Natural killer cell treated with Interleukin-12 subunit alpha and Interleukin-12 subunit beta and Interleukin-15 and Interleukin-18, amount 100 ng/mL, for 72 hours (primary cell): ENCODE results near the gene GPR4. TPM values are rescaled to one million over a fixed set of nuclear protein-coding genes. Genes with fewer than 3 reads are reported as not detected.

ENCODE experiments used
- ATAC-seq, 2 donors: fragments of 150-1000 bp; cut with Tn5 transposase in 1 of 2; sonication (Bioruptor Pico), chemical (Tn5 transposase) in 1 of 2; 2 replicates each; pipeline ENCODE4 v1.10.0; 2021
- DNase-seq: peaks from one replicate; pipeline ENCODE4 v3.0.0; 2022; ENCODE audit warnings: low spot score
- H3K27ac Mint-ChIP-seq, 2 donors: 1 replicate in 1 of 2; 2 replicates in 1 of 2; pipeline ENCODE4 v1.8.0; 2022; ENCODE audit warnings: mixed read lengths in 2 of 2, mild to moderate bottlenecking in 1 of 2, moderate library complexity in 1 of 2
- H3K27me3 Mint-ChIP-seq, 2 donors: 1 replicate in 1 of 2; 2 replicates in 1 of 2; pipeline ENCODE4 v1.8.0; 2022; ENCODE audit warnings: mixed read lengths in 2 of 2
- H3K36me3 Mint-ChIP-seq: one replicate; pipeline ENCODE4 v1.8.0; 2022; ENCODE audit warnings: mixed read lengths
- H3K4me1 Mint-ChIP-seq, 2 donors: 1 replicate in 1 of 2; 2 replicates in 1 of 2; pipeline ENCODE4 v1.8.0; 2022; ENCODE audit warnings: low read depth in 2 of 2, mixed read lengths in 2 of 2, mild to moderate bottlenecking in 1 of 2
- H3K4me3 Mint-ChIP-seq: one replicate; pipeline ENCODE4 v1.8.0; 2022; ENCODE audit warnings: mixed read lengths
- H3K9me3 Mint-ChIP-seq: 2 replicates; pipeline ENCODE4 v1.8.0; 2022; ENCODE audit warnings: mixed read lengths
- total RNA-seq, 2 donors: library from RNA; stranded (reverse); gene quantifications; one replicate each; pipeline ENCODE4 v1.2.3, GENCODE V29; 2022

The GPR4 gene
- total RNA-seq, 2 donors from 2014 or later = 0.24 TPM; not detected in 1

- peak; percentile 74 for DNase-seq
- peaks cover 19 to 25% of the 10 kb centered on the region in 2 donors for H3K4me1 Mint-ChIP-seq
- ATAC-seq = peak; percentile 94 to 96
- no peaks in the 10 kb centered on the region for H3K27me3 Mint-ChIP-seq
- H3K36me3 Mint-ChIP-seq = peaks cover 25% of the 10 kb centered on the region
- peak overlapping the region; percentile 87 for H3K4me3 Mint-ChIP-seq
- H3K9me3 Mint-ChIP-seq = no peaks in the 10 kb centered on the region
- H3K27ac Mint-ChIP-seq = peak overlapping the region; percentile 98
These were observed 12.1 kb upstream of the GPR4 start for GRCh38 chr19:45613926-45614725.

- H3K4me3 Mint-ChIP-seq = no peak overlapping the region
- peaks cover 4 to 22% of the 10 kb centered on the region in 2 donors for H3K4me1 Mint-ChIP-seq
- no peak for ATAC-seq
- no peaks in the 10 kb centered on the region for H3K9me3 Mint-ChIP-seq
- no peaks in the 10 kb centered on the region for H3K27me3 Mint-ChIP-seq
- no peak for DNase-seq
- peaks cover 15% of the 10 kb centered on the region for H3K36me3 Mint-ChIP-seq
- H3K27ac Mint-ChIP-seq = peak overlapping the region in 1 of 2 donors; percentile 18
These were observed 6.9 kb upstream of the GPR4 start for GRCh38 chr19:45608948-45609347.

DNA sequence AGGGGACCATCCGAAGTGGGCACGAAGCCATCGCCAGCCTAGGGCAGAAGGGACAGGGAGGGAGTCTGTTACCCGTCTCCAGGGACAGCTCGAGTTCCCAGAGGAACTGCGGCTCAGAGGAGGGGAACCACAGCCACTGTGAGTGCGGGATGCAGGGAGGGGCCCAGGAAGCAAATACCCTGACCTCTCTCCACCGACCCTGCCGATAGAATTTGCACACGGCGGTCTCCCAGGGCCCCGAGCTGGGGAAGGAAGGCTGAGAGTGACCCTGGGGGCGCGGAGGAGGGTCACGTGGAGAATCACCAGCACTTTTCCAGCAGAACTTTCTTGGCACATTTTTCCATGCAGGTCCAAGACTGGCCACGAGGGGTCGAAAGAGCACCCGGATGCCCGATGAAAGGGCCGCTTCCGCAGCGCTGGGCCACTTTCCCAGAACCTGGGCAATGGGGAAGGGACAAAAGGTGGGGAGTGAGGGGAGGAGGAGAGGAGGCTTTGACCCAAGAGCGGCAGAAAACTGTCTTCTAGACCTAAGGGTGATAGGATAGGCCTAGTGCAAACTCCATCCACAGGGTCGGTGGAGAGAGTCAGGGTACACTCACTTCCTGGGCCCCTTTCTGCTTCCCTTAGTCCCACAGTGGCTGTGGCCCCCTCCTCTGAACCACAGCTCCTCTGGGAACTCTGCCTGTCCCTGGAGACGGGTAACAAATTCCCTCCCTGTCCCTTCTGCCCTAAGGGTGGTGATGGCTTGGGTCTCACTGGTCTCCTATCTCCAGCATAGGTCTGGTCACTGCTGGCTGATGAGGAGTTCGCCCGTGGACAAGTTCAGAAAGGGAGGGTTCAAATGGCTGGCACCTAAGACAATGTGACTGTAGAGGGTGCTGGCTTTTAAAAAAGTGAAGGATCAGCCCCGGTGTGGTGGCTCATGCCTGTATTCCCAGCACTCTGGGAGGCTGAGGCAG lies 5.3 kb upstream of the GPR4 start:
- H3K36me3 Mint-ChIP-seq = peaks cover 11% of the 10 kb centered on the region
- H3K27me3 Mint-ChIP-seq = peaks cover 8 to 14% of the 10 kb centered on the region in 2 donors
- no peaks in the 10 kb centered on the region for H3K9me3 Mint-ChIP-seq
- ATAC-seq (peak; percentile 59 to 83), DNase-seq (peak; percentile 78)
- peak overlapping the region; percentile 39 for H3K4me3 Mint-ChIP-seq
- H3K4me1 Mint-ChIP-seq = peaks cover 5 to 22% of the 10 kb centered on the region in 2 donors
- peak overlapping the region; percentile 64 to 88 for H3K27ac Mint-ChIP-seq

GRCh38 chr19:45601115-45601514 lies 897 bp downstream of the GPR4 start:
- peaks cover 58 to 74% of the 10 kb centered on the region in 2 donors for H3K27me3 Mint-ChIP-seq
- no peaks in the 10 kb centered on the region for H3K36me3 Mint-ChIP-seq
- DNase-seq = no peak
- ATAC-seq = no peak
- peaks cover 35 to 44% of the 10 kb centered on the region in 2 donors for H3K4me1 Mint-ChIP-seq
- peak overlapping the region; percentile 63 for H3K4me3 Mint-ChIP-seq
- no peak overlapping the region for H3K27ac Mint-ChIP-seq
- H3K9me3 Mint-ChIP-seq = no peaks in the 10 kb centered on the region

DNA sequence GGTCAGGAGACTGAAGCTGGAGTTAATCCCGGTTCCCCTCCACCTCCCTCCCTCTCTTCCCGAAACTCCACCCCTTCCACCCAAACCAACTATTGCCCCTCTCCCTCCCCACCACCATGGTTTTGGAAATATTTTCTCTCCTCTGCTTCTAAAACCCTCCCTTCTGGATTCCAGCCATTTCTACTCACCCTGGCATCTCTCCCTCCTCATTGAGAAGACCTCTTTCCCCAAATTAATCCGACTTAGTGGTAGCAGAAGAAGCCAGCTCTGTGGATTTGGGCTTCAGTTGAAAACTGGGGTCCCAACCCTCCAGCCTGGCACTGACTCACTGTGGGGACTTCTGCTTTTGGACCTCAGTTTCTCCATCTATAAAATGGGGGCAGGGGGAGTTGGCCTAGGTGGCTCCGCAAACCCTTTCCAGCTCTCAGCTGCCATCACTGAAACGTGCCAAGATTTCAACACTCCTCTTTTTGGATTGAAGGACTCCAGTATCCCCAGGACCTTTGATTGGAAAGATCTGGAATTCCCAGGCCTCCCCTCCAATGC lies 1.6 kb downstream of the GPR4 start:
- no peaks in the 10 kb centered on the region for H3K36me3 Mint-ChIP-seq
- DNase-seq (no peak), ATAC-seq (no peak)
- H3K27ac Mint-ChIP-seq = peak overlapping the region in 1 of 2 donors; percentile 20
- no peaks in the 10 kb centered on the region for H3K9me3 Mint-ChIP-seq
- peaks cover 35 to 44% of the 10 kb centered on the region in 2 donors for H3K4me1 Mint-ChIP-seq
- no peak overlapping the region for H3K4me3 Mint-ChIP-seq
- H3K27me3 Mint-ChIP-seq = peaks cover 63 to 75% of the 10 kb centered on the region in 2 donors

DNA sequence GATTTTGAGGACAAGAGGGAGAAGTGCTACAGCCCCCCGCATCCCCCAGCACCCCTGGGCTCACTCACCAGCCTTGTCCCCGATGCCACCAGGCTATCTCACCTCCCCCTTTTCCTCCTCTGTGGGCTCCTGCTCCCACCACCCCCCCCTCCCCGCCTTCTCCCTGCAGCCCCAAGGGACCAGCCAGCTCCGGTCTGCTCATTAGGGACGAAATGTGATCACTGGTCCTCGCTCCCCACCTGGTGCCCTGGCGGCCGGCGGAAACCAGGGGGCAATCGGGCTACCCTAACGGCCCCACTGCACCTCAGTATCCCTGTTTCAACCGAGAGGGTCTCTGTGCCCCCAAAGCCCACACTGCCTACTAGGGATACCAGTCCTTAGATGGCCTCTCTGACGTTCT lies 2.7 kb downstream of the GPR4 start:
- ATAC-seq = no peak
- H3K27ac Mint-ChIP-seq = no peak overlapping the region
- no peak overlapping the region for H3K4me3 Mint-ChIP-seq
- peaks cover 65 to 75% of the 10 kb centered on the region in 2 donors for H3K27me3 Mint-ChIP-seq
- DNase-seq = no peak
- no peaks in the 10 kb centered on the region for H3K36me3 Mint-ChIP-seq
- H3K9me3 Mint-ChIP-seq = no peaks in the 10 kb centered on the region
- peaks cover 35 to 44% of the 10 kb centered on the region in 2 donors for H3K4me1 Mint-ChIP-seq

DNA sequence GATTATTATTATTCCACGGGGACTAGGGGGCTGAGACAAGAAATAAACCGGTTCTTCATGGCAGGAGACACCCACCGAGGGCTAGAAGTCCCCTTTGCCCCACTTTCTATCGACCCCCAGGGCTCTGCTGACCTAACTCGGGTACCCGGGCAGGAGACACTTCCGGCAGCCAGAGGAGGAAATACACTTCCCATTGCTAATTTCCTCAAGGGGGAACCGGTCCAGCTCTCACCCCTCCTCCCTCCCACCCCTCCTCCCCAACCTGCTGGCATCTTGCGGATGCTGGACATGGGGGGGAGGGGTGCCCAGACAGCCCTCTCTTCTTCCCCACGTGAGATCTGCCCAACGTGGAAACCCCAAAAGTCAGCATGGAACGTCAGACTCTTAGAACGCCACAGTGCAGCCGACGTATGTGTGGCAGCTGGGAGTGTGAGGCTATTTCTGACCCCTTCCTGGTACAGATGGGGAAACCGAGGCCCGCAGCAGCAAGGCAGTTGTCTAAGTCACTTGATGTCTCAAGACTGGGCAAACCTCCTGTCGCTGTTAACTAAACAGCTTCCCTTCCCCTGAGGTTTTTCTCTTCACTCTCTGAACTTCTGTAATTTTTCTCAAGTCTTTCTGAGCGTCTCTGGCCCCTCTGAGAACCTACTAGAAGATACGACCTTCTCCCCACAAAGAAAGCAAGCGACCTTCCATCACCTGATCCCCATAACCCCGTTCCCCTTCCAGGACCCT lies 3.6 kb downstream of the GPR4 start:
- H3K4me3 Mint-ChIP-seq = peak overlapping the region; percentile 42
- peaks cover 35 to 44% of the 10 kb centered on the region in 2 donors for H3K4me1 Mint-ChIP-seq
- ATAC-seq = peak; percentile 13 to 31
- no peak for DNase-seq
- no peaks in the 10 kb centered on the region for H3K9me3 Mint-ChIP-seq
- peaks cover 67 to 72% of the 10 kb centered on the region in 2 donors for H3K27me3 Mint-ChIP-seq
- H3K36me3 Mint-ChIP-seq = no peaks in the 10 kb centered on the region
- peak overlapping the region; percentile 16 to 42 for H3K27ac Mint-ChIP-seq

GRCh38 chr19:45597425-45598111 lies 4.4 kb downstream of the GPR4 start:
- Mint-ChIP-seq H3K9me3 (no peaks in the 10 kb centered on the region), H3K36me3 (no peaks in the 10 kb centered on the region), H3K4me3 (peak overlapping the region; percentile 18), H3K27me3 (peaks cover 63 to 65% of the 10 kb centered on the region in 2 donors), H3K27ac (peak overlapping the region in 1 of 2 donors; percentile 42), H3K4me1 (peaks cover 34 to 42% of the 10 kb centered on the region in 2 donors)
- DNase-seq = no peak
- ATAC-seq = no peak

- ATAC-seq (no peak), DNase-seq (no peak)
- H3K4me1 Mint-ChIP-seq = peaks cover 34 to 43% of the 10 kb centered on the region in 2 donors
- no peaks in the 10 kb centered on the region for H3K9me3 Mint-ChIP-seq
- H3K4me3 Mint-ChIP-seq = no peak overlapping the region
- H3K36me3 Mint-ChIP-seq = no peaks in the 10 kb centered on the region
- no peak overlapping the region for H3K27ac Mint-ChIP-seq
- peaks cover 64 to 65% of the 10 kb centered on the region in 2 donors for H3K27me3 Mint-ChIP-seq
These were observed 6.2 kb downstream of the GPR4 start for GRCh38 chr19:45595814-45596213.

DNA sequence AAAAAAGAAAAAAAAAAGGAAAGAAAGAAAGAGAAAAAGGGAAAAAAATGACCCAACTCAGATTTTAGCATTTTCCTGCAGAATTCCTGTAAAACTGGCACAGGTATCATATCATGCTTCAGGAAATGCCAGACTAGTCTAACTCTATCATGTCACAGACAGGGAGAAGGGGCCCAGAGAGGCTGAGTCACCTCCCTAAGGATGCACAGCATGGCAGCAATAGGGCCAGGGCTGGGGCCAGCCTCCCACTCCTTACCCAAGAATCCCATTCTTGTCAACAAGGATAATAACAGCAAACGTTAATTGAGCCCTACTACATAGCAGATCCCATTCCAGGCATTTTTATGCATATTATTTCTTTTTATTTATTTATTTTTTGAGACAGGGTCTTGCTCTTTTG lies 8.5 kb downstream of the GPR4 start:
- H3K4me3 Mint-ChIP-seq = no peak overlapping the region
- DNase-seq (no peak), ATAC-seq (no peak)
- H3K36me3 Mint-ChIP-seq = no peaks in the 10 kb centered on the region
- H3K27me3 Mint-ChIP-seq = peaks cover 56 to 61% of the 10 kb centered on the region in 2 donors
- H3K9me3 Mint-ChIP-seq = no peaks in the 10 kb centered on the region
- peaks cover 23 to 24% of the 10 kb centered on the region in 2 donors for H3K4me1 Mint-ChIP-seq
- H3K27ac Mint-ChIP-seq = no peak overlapping the region

- peak overlapping the region in 1 of 2 donors; percentile 4 for H3K27ac Mint-ChIP-seq
- peaks cover 44 to 53% of the 10 kb centered on the region in 2 donors for H3K27me3 Mint-ChIP-seq
These were observed 9.6 kb downstream of the GPR4 start for GRCh38 chr19:45592366-45592765.

DNA sequence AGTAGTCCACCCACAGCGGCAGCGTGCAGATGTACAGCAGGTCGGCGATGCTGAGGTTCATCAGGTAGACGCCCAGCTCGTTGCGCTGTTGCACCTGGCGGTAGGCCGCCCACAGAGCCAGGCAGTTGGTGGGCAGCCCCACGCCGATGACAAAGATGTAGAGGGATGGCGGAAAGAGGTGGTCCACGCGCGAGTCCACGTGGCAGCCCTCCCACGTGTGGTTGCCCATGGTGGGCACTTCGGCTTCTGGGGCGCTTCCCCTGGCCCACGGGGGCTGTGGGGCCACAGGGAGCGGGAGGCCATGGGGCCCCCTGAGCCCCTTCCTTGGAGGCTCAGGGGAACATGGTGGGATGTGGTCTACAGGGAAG lies 10.4 kb downstream of the GPR4 start:
- ATAC-seq = no peak
- peak overlapping the region in 1 of 2 donors; percentile 57 for H3K27ac Mint-ChIP-seq
- DNase-seq = no peak

More at GRCh38 chr19:45592366-45592765, 9.6 kb downstream of the GPR4 start:
- peak in 1 of 2 donors; percentile 48 for ATAC-seq
- no peak for DNase-seq
- Mint-ChIP-seq H3K9me3 (no peaks in the 10 kb centered on the region), H3K4me1 (peaks cover 14 to 16% of the 10 kb centered on the region in 2 donors), H3K36me3 (no peaks in the 10 kb centered on the region), H3K4me3 (peak overlapping the region; percentile 30)

More for the DNA sequence above, 10.4 kb downstream of the GPR4 start:
- H3K36me3 Mint-ChIP-seq = no peaks in the 10 kb centered on the region
- H3K4me3 Mint-ChIP-seq = no peak overlapping the region
- peaks cover 14 to 16% of the 10 kb centered on the region in 2 donors for H3K4me1 Mint-ChIP-seq
- peaks cover 37 to 46% of the 10 kb centered on the region in 2 donors for H3K27me3 Mint-ChIP-seq
- no peaks in the 10 kb centered on the region for H3K9me3 Mint-ChIP-seq
